SH-SY5Y (cell line): ENCODE results near the gene RRH.

Source experiments
- GATA2 ChIP-seq: IDR thresholded peaks from 2 replicates; pipeline ENCODE4 v1.6.1; 2011; ENCODE audit warnings: mild to moderate bottlenecking, low read depth, low read length
- GATA3 ChIP-seq: IDR thresholded peaks from 2 replicates; pipeline ENCODE4 v1.6.1; 2011; ENCODE audit warnings: low read depth, mild to moderate bottlenecking, low read length, moderate library complexity

Gene RRH

GRCh38 chr4:109816894-109817293 lies 10.9 kb upstream of the RRH start:
- TF ChIP-seq GATA2 (no peak), GATA3 (no peak)

GRCh38 chr4:109818268-109818667 lies 9.5 kb upstream of the RRH start:
- TF ChIP-seq GATA3 (no peak), GATA2 (no peak)

GRCh38 chr4:109820563-109820962 lies 7.2 kb upstream of the RRH start:
- TF ChIP-seq GATA2 = no peak
- no peak for TF ChIP-seq GATA3

GRCh38 chr4:109821185-109821584 lies 6.6 kb upstream of the RRH start:
- no peak for TF ChIP-seq GATA3
- no peak for TF ChIP-seq GATA2

- TF ChIP-seq GATA2 = no peak
- TF ChIP-seq GATA3 = no peak
Measured at GRCh38 chr4:109826719-109827118, 1.1 kb upstream of the RRH start.

- TF ChIP-seq GATA3 (no peak), GATA2 (no peak)
Measured at GRCh38 chr4:109833756-109834155, 6.0 kb downstream of the RRH start.

GRCh38 chr4:109836985-109837384 lies 9.2 kb downstream of the RRH start:
- no peak for TF ChIP-seq GATA3
- TF ChIP-seq GATA2 = no peak

GRCh38 chr4:109846395-109847098 lies 18.8 kb downstream of the RRH start:
- TF ChIP-seq GATA3 = no peak
- no peak for TF ChIP-seq GATA2

- no peak for TF ChIP-seq GATA2
- no peak for TF ChIP-seq GATA3
Measured at GRCh38 chr4:109847896-109848442, 20.2 kb downstream of the RRH start, which contains the start of gene LRIT3. TSS of gene LRIT3 (plus strand) at chr4:109848107. CDS start at chr4:109848202, 95 bp downstream.

GRCh38 chr4:109848501-109848900 lies 20.7 kb downstream of the RRH start:
- TF ChIP-seq GATA2 (no peak), GATA3 (no peak)

- TF ChIP-seq GATA2 (no peak), GATA3 (no peak)
Measured at GRCh38 chr4:109850601-109851000, 22.8 kb downstream of the RRH start.

- TF ChIP-seq GATA2 (no peak), GATA3 (no peak)
Measured at GRCh38 chr4:109861271-109861670, 33.5 kb downstream of the RRH start.

GRCh38 chr4:109861916-109862511 lies 34.2 kb downstream of the RRH start:
- TF ChIP-seq GATA3 (no peak), GATA2 (no peak)

- no peak for TF ChIP-seq GATA3
- TF ChIP-seq GATA2 = no peak
Measured at GRCh38 chr4:109864134-109864533, 36.4 kb downstream of the RRH start.

GRCh38 chr4:109870061-109870460 lies 42.3 kb downstream of the RRH start:
- TF ChIP-seq GATA2 (no peak), GATA3 (no peak)
